HuH-7 (cell line): ENCODE data around the gene MMD2.

ENCODE experiments used
- DNase-seq: peaks from one replicate; pipeline ENCODE4 v3.0.0; 2011; ENCODE audit warnings: low spot score

MMD2 gene

GRCh38 chr7:4868493-4868892 is 90.5 kb downstream of the MMD2 start:
- DNase-seq: no peak

DNA sequence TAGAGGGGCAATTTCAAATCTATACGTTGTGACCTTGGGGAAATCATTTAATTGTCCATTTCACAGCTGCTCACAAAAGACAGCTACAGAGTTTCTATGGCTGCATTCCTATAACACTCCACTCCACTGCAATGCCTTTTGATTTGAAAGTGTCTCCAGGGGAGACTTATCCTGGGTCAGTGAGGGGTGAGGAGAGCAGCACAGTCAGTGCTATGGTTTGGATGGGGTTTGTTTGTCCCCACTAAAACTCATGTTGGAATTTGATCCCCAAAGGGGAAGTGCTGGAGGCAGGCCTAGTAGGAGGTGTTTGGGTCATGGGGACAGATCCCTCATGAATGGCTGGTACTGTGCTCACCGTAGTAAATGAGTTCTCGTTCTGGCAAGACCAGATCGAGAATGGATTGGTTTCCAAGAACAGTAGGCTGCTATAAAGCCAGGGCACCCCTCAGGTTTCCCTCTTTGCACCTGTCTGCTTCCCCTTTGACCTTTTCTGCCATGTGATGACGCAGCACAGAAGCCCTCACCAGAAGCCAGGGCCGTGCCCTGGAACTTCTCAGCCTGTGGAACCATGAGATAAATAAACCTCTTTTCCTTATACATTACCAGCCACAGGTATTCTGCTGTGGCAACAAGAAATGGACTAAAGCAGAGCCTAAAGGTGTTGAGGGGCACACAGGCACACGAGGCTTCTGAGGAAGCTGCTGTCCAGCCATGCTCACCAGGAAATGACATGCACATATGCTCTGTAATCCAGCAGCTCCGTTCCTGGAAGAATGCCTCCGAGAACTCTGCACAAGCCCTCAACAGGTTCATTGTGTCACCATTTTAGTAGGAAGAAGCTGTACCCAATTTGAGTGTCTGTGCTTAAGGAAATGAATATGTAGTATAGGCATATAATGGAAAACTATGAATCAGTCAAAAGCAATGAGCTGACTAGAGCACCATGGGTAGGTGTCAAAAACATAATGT is 92.2 kb downstream of the MMD2 start:
- DNase-seq: no peak

DNA sequence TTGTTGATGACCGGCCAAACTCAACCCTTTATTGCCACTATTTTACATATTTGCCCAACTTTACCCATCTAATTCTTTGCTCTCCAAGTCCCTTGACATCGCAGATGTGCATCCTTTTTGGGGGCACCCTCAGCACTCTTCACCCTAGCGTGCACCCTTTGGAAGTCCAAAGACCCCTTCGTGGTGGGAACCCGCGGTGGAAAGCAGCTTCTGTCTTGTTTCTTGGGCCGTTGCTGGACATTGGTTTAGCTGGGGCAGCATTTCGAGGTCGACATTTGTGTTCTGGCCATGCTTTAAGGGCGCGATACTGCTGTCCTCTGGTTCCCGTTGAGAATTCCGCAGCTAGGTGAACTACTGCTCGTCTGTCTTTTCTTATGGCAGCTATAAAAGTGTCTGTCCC is 96.8 kb downstream of the MMD2 start:
- DNase-seq: no peak

- no peak for DNase-seq
These were observed 97.3 kb downstream of the MMD2 start, which contains the start of gene PAPOLB for GRCh38 chr7:4861673-4862072. TSS of gene PAPOLB (minus strand) at chr7:4862030. CDS start at chr7:4861810, 220 bp downstream.

DNA sequence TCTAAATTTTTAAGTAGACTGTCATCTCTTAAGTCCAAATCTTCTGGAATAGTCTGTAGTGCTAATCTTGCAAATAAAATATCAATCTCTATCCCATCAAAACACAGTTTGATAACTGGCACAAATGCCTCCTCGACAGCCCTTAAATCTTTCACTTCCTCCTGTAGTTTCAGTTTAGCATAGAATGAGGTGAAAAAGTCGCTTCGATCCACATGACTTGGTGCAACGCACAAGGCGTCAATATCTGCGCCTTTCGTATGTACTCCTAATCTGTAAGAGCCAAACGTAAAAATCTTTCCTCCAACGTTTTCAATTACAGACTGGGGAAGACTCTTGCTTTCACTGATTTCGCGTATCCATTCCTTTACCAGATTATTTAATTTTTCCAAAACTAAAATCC is 97.8 kb downstream of the MMD2 start:
- no peak for DNase-seq

GRCh38 chr7:4857189-4857588 is 101.8 kb downstream of the MMD2 start:
- DNase-seq: no peak

- no peak for DNase-seq
These were observed 102.5 kb downstream of the MMD2 start for GRCh38 chr7:4856336-4857057.
